RKO (cell line): Measurements from ENCODE around the gene SF3B1.
"Not testable (repeated sequence)": the region's sequence is repeated elsewhere in the genome, so short reads cannot be mapped to it uniquely, and the experiment has no call there.

ENCODE experiments used
- DNase-seq: peaks from one replicate; pipeline ENCODE4 v3.0.0-alpha.2; 2016; ENCODE audit warnings: low spot score

Gene SF3B1

DNA sequence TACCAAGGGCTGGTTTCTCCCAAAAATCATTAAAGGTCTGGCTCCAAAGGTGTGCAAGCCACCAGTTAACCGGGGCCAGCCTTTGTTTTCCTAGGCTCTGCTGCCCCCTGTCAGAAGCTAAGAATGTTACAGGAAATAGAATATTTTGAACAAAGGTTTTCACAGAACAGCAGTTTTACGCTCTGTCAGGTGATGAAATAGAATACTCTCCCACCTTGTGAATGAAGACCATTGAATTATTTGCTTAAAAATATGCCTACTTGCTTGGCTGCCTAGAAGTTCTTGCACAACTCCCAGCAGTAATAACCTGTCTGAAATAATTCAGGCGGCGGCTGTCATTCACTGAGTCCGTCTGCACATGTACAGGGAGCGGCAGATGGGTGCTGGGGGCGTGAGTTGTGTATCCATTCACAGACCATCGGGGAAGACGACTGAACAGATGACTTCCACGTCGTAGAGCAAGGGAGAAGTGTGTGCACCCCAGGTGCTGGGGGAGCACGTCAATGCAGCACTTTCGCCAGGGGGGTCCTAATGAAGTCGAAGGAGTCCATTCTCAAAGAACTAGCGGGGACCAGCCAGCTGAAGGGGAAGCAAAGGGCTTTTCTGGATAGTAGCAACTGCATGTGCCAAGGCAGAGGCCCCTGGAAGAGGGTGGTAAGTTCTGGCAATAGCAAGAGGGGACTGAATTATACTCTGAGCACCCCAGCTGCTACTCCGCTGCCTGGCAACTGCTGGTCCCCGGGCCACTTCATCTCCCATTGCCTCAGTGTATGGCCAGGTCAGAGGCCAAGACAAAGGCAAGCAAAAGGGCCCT, 56.1 kb downstream of the SF3B1 start:
- DNase-seq = peak; percentile 62

- no peak for DNase-seq
Measured at GRCh38 chr2:197378086-197378485, 56.7 kb downstream of the SF3B1 start.

- no peak for DNase-seq
Measured at GRCh38 chr2:197377670-197378069, 57.2 kb downstream of the SF3B1 start.

- no peak for DNase-seq
Measured at GRCh38 chr2:197372592-197372991, 62.2 kb downstream of the SF3B1 start.

GRCh38 chr2:197370664-197371063, 64.2 kb downstream of the SF3B1 start:
- DNase-seq = not testable (repeated sequence)

GRCh38 chr2:197369933-197370320, 64.9 kb downstream of the SF3B1 start:
- DNase-seq = no peak

- DNase-seq = no peak
Measured at GRCh38 chr2:197369228-197369932, 65.4 kb downstream of the SF3B1 start.

DNA sequence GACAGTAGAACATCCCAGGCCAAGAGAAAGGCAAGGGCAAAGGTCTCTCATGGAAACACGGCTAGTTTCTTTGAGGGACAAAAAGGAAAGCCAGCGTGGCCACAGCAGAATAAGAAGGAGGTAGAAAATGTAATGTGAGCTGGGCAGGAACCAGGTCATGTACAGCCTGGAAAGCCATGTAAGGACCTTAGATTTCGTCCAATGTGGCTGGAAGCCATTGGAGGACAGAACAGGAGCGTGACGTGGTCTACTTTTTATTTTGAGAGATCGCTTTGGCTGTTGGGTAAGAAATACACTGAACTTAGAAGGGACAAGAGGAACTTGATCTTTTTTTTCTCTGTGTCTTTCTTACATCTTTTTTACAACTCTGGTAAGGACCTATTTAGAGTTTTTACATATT, 66.4 kb downstream of the SF3B1 start:
- no peak for DNase-seq

DNA sequence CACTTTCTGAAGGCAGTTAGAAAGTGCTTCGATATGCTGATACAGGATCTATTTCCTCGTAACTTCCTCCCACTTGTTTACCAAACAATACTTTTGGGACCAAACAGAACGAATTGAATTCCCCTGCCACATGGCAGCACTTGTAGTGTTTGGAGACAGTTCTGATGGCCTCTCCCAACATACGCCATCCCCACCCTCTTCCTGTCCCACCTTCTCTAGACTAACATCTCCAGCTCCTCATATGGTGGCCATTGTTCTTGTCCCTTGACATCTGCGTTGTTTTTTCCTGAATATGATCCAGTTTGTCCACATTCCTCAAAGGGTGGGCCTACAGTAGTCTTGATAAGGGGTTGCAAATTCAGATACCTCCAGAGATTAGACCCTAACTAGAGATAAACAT, 70.8 kb downstream of the SF3B1 start:
- DNase-seq = no peak

- DNase-seq = no peak
Measured at GRCh38 chr2:197360744-197361156, 74.1 kb downstream of the SF3B1 start.

- no peak for DNase-seq
Measured at GRCh38 chr2:197359859-197360258, 75.0 kb downstream of the SF3B1 start.

DNA sequence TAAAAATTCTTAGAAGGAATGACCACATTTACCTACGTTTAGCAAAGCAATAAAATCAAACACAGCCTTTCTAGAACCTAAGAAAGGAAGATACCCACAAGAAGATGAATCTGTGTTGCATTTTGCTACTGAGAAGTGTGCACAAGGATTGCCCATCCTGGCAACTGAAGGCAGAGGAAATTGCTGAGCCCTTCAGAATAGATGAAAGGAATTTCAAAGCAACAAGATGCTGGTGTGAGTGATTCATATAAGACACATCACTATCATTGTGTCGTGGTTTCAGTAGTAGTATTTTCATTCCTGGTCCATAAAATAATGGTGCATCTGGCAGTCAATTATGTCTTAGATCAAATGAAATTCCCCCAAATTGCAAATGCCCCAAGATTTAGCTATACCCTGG, 75.9 kb downstream of the SF3B1 start:
- peak; percentile 29 for DNase-seq

DNA sequence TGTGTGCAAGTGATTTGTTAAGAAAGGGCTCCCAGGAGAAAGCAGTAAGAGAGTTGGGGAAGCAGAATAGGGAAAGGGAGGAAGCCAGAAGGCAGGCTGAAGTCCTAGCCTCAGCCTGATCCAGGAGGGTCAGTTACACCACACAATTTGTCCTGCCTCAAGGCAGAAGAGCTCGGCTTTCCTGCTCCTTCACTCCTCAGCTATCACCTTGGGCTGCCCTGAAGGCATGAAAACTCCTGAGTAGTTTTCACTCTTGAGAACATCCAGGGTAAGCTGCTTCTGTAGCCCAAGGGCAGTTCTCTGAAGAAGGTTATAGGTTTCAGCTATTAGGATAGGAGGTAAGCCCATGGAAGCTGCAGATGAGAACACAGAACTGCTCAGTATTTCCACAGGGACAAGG, 76.8 kb downstream of the SF3B1 start:
- DNase-seq = no peak

GRCh38 chr2:197356136-197356535, 78.7 kb downstream of the SF3B1 start:
- DNase-seq = peak; percentile 41

GRCh38 chr2:197354169-197354558, 80.7 kb downstream of the SF3B1 start:
- DNase-seq = no peak

DNA sequence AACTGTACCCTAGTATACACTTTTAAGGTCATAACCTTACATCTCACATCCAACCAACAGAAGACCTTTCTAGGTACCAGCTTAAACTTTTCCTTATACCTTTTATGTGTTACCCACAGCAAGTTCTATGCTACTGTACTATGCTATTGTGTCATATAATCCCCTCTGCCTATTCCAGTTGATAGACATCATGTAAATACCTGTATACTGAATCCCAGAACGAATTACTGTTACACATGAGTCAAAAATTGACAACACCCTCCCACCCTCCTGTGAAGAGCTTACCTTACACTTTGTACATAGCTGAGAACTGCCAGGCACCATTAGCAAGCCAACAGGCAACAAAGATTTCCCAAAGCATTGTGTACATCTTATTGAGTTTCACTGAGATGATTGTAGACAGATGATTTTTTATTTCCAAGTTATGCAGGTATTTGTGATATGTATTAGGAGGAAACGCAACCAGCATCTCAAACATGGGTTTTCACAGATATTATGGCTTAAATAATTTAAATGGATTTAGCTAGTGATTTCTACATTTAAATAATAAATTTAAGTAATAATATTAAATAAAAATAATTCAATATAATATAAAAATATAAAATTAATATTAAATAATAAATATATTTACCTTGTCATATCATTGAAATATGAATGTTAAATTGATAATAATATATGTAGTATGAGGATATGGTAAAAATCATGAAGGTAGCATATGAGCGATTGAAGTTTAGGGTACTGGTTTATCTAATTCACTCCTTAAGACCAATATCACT, 81.2 kb downstream of the SF3B1 start:
- DNase-seq = no peak

GRCh38 chr2:197349699-197350098, 85.1 kb downstream of the SF3B1 start:
- DNase-seq = no peak

GRCh38 chr2:197348721-197349360, 86.0 kb downstream of the SF3B1 start:
- no peak for DNase-seq

DNA sequence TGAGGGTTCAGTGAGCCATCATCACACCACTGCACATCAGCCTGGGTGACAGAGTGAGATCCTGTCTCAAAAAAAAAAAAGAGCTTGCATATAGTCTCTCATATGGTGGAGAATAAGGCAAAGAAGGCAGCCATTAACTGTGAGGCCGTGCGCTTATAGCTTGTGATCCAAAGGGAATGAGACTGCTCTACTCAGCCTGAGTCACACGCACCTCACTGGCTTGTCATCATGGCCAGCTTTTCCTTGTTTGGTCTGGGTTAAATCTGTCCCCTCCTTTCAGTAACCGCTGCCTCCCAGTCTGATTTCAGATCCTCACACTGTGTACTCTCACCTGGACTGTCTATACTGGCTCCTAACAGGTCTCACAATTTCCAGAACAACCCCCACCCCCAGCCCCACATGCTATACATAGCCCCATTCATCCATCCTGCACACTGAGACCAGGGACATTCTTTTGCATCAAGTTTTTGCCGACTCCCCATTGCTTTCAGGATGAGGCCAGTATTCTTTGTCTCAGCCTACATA, 88.9 kb downstream of the SF3B1 start:
- peak; percentile 84 for DNase-seq

GRCh38 chr2:197343968-197344367, 90.9 kb downstream of the SF3B1 start:
- not testable (repeated sequence) for DNase-seq

GRCh38 chr2:197340591-197340990, 94.2 kb downstream of the SF3B1 start:
- no peak for DNase-seq
